ENCODE results near the gene LRRC8C. TPM values are rescaled to one million over a fixed set of nuclear protein-coding genes. Genes with fewer than 3 reads are reported as not detected.

The LRRC8C gene
- total RNA-seq, 4 donors from 2014 or later, result 4.3 to 6.2 (median 5.7) TPM

- DNase-seq (ENCODE audit: low spot score in 2 of 2), result no peak
- no peak overlapping the region for H3K4me3 ChIP-seq (ENCODE audit: low read depth, poor library complexity, severe bottlenecking)
- intact Hi-C loops (cut with DNase I; ENCODE audit: low total_unique reads), result no loop called here
- TF ChIP-seq POLR2A (IDR thresholded peaks at IDR 0.05) (no peak), CTCF (IDR thresholded peaks at IDR 0.05) (no peak)
- WGBS, 2 donors, result 91 to 92% methylated on average over 3 of the region's 3 CpGs
Measured at GRCh38 chr1:89668961-89669360, 36.0 kb downstream of the LRRC8C start.

- no peak overlapping the region for H3K4me3 ChIP-seq (ENCODE audit: low read depth, poor library complexity, severe bottlenecking)
- intact Hi-C loops (cut with DNase I; ENCODE audit: low total_unique reads), result no loop called here
- TF ChIP-seq POLR2A (IDR thresholded peaks at IDR 0.05) (no peak), CTCF (IDR thresholded peaks at IDR 0.05) (no peak)
- 86 to 97% methylated on average over 1 of the region's 1 CpG for WGBS, 2 donors
- no peak for DNase-seq (ENCODE audit: low spot score in 2 of 2)
Measured at GRCh38 chr1:89669441-89669840, 36.5 kb downstream of the LRRC8C start.

GRCh38 chr1:89670163-89670562 is 37.2 kb downstream of the LRRC8C start:
- DNase-seq (ENCODE audit: low spot score in 2 of 2), result no peak
- no peak overlapping the region for H3K4me3 ChIP-seq (ENCODE audit: low read depth, poor library complexity, severe bottlenecking)
- intact Hi-C loops (cut with DNase I; ENCODE audit: low total_unique reads), result no loop called here
- 69 to 78% methylated on average over 7 of the region's 7 CpGs for WGBS, 2 donors
- TF ChIP-seq POLR2A (IDR thresholded peaks at IDR 0.05), result no peak
- no peak for TF ChIP-seq CTCF (IDR thresholded peaks at IDR 0.05)

GRCh38 chr1:89670711-89671110 is 37.8 kb downstream of the LRRC8C start:
- DNase-seq (ENCODE audit: low spot score in 2 of 2), result no peak
- no peak overlapping the region for H3K4me3 ChIP-seq (ENCODE audit: low read depth, poor library complexity, severe bottlenecking)
- intact Hi-C loops (cut with DNase I; ENCODE audit: low total_unique reads), result no loop called here

GRCh38 chr1:89671775-89672488 is 39.0 kb downstream of the LRRC8C start:
- intact Hi-C loops (cut with DNase I; ENCODE audit: low total_unique reads), result no loop called here
- no peak for DNase-seq (ENCODE audit: low spot score in 2 of 2)
- 68 to 69% methylated on average over 4 of the region's 4 CpGs for WGBS, 2 donors
- no peak overlapping the region for H3K4me3 ChIP-seq (ENCODE audit: low read depth, poor library complexity, severe bottlenecking)
- no peak for TF ChIP-seq CTCF (IDR thresholded peaks at IDR 0.05)
- TF ChIP-seq POLR2A (IDR thresholded peaks at IDR 0.05), result no peak

More at GRCh38 chr1:89670711-89671110, 37.8 kb downstream of the LRRC8C start:
- TF ChIP-seq CTCF (IDR thresholded peaks at IDR 0.05), result no peak
- no peak for TF ChIP-seq POLR2A (IDR thresholded peaks at IDR 0.05)
